H7 (cell line): ENCODE measurements around the gene KCNK4. TPM values are rescaled to one million over a fixed set of nuclear protein-coding genes. Genes with fewer than 3 reads are reported as not detected.
"Not testable (repeated sequence)": the region's sequence is repeated elsewhere in the genome, so short reads cannot be mapped to it uniquely, and the experiment has no call there.

ENCODE experiments used
- DNase-seq: peaks from one replicate; pipeline ENCODE4 v3.0.0; 2012
- H3K27me3 ChIP-seq: 2 replicates; pipeline ENCODE4 v1.6.0; 2011; ENCODE audit warnings: mild to moderate bottlenecking, low read length; ENCODE audit not compliant: control insufficient read depth, insufficient read depth
- H3K36me3 ChIP-seq: replicated peaks from 2 replicates; pipeline ENCODE4 v1.5.1; 2011; ENCODE audit warnings: low read length; ENCODE audit not compliant: control insufficient read depth, insufficient read depth
- H3K4me3 ChIP-seq: 2 replicates; pipeline ENCODE4 v1.5.1; 2011; ENCODE audit warnings: low read depth, mild to moderate bottlenecking, control low read depth, low read length, moderate library complexity; ENCODE audit not compliant: insufficient read depth
- total RNA-seq: library from RNA; depleted of rRNA; stranded (reverse); fragments of >200 nt; shearing (Covaris generic); gene quantifications from 2 replicates; pipeline ENCODE4 v1.2.3, GENCODE V29; 2014; rRNA removed

Gene KCNK4
- not detected in 2 replicates for total RNA-seq

DNA sequence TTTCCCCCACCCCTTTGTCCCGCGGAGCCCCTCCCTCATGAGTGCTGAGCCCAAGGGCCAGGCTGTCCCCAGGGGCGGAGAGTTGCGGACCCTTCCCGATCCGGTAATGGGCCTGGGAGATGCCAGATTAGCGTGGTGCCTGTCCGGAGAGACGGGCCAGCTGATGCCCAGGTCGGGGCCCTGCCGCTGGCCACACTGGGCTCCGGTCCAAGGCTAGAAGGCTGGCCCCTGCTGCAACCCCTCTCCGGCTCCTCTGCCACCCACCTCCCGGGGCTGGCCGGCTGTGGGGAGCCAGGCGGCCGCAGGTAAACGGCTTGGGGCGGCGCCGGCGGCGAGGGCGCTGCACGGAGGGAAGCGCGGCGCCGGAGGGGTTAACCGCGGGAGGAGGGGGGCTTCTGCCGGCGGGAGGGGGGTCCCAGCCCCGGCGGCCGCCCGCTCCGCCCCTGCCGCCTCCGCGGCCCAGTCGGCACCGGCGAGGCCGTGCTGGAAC lies at the start of gene KCNK4:
Gene KCNK4, plus strand, starts transcription at position 41 of the 490 bp plus-strand sequence. CDS start 1,717 bp downstream, outside the sequence.
- peaks cover 68% of the 10 kb centered on the region for H3K27me3 ChIP-seq
- peak; percentile 86 for DNase-seq
- H3K4me3 ChIP-seq = peak within 1 kb of the TSS; percentile 30

DNA sequence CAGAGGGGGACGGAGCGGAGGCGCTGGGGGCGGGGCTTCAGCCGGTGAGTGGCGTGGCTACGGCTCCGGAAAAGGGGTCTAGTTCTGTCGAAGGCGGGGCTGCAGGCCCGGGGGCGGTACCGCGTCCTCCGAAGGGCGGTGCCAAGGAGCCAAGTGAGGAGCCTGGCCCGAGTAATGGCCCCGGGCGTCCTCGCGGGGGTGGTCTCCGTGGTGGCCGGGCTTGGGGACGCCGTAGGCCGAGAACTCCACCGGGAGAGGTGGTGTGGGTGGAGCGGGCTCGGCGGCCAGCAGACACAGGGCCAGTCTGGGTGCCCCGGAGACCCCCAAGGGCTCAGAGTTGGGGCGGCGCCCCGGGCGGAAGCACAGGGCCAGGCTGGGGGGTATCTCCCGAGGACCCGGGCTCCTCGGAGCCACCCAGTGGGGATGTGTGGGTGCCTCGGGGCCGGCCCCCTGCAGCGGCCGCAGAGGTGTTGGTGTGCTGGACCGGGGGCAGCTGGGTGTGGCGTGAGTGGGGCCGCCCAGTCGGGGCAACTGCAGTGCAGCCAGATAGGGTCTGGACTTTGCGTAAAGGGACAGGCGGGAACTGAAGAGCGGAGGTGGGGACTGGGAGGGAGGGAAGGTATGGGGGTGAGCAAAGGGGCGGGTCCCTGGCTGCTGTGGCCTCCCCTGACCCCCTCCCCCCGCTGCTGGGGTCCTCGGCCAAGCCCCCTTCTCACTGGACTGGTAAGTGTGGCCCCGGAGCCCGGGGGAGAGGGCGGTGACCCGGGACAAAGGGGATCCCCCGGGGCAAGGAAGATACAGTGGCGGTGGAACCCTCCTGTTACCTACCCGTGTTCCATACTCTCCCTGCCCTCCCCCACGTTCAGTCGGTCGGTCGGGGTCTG lies 49.4 kb upstream of the KCNK4 start:
- no peaks in the 10 kb centered on the region for H3K27me3 ChIP-seq
- peak; percentile 92 for DNase-seq
- peaks cover 18% of the 10 kb centered on the region for H3K36me3 ChIP-seq
- peak overlapping the region; percentile 94 for H3K4me3 ChIP-seq

More for the DNA sequence above, at the start of gene KCNK4:
- H3K36me3 ChIP-seq = no peaks in the 10 kb centered on the region

DNA sequence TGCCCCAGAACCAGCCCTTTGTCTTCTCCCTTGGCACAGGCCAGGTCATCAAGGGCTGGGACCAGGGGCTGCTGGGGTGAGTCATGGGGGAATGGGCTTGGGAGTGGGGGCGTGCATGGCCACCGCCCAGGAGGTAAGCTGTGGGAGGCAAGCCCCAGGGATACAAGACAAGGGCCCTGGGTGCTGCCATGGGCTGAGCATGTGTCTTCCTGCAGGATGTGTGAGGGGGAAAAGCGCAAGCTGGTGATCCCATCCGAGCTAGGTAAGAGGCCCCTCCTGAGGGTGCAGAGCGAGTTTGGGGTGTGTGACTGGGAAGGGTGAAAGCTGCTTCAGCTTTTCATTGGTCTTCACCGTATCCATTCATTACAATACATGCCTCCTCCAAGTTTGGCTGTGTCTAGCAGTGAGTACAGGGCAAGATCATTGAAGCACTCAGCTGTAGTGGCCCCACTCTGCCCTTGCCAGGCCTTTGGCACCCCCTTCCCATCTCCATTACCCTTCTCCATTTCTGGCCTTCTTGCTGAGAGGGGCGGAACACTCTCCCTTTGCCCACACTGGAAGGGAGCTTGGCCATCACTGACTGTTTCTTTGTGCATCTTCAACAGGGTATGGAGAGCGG lies 47.8 kb upstream of the KCNK4 start:
- H3K27me3 ChIP-seq = no peaks in the 10 kb centered on the region
- peaks cover 14% of the 10 kb centered on the region for H3K36me3 ChIP-seq
- no peak overlapping the region for H3K4me3 ChIP-seq
- DNase-seq = no peak

DNA sequence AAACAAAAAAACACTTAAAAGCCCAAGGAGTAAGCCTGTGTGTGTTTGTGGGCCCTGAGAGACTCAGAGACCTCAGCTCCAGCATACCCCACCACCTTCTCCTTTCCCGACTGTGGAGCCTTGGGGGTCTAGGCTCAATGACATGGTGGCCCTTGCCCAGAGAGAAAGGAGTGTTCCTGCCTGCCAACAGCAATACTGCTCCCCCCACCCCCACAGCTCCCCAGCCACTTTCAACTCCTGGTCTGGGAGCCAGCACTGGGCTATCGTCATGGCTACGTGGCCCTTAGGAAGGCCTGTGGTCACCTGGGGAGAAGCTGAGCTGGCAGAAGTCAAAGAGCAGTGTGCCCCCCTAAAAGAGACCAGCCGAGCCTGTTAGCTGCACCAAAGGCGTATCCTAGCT lies 47.0 kb upstream of the KCNK4 start:
- H3K36me3 ChIP-seq = peaks cover 10% of the 10 kb centered on the region
- H3K27me3 ChIP-seq = no peaks in the 10 kb centered on the region
- H3K4me3 ChIP-seq = no peak overlapping the region

GRCh38 chr11:64244966-64245365 lies 46.1 kb upstream of the KCNK4 start:
- no peaks in the 10 kb centered on the region for H3K27me3 ChIP-seq
- peak overlapping the region; percentile 95; the same call in 1 of the 2 replicates for H3K4me3 ChIP-seq
- no peak for DNase-seq
- peaks cover 10% of the 10 kb centered on the region for H3K36me3 ChIP-seq

More for the DNA sequence above, 47.0 kb upstream of the KCNK4 start:
- no peak for DNase-seq

GRCh38 chr11:64245401-64245796 lies 45.7 kb upstream of the KCNK4 start:
- H3K36me3 ChIP-seq = peaks cover 10% of the 10 kb centered on the region
- DNase-seq = no peak
- no peaks in the 10 kb centered on the region for H3K27me3 ChIP-seq
- peak overlapping the region; percentile 95 for H3K4me3 ChIP-seq

DNA sequence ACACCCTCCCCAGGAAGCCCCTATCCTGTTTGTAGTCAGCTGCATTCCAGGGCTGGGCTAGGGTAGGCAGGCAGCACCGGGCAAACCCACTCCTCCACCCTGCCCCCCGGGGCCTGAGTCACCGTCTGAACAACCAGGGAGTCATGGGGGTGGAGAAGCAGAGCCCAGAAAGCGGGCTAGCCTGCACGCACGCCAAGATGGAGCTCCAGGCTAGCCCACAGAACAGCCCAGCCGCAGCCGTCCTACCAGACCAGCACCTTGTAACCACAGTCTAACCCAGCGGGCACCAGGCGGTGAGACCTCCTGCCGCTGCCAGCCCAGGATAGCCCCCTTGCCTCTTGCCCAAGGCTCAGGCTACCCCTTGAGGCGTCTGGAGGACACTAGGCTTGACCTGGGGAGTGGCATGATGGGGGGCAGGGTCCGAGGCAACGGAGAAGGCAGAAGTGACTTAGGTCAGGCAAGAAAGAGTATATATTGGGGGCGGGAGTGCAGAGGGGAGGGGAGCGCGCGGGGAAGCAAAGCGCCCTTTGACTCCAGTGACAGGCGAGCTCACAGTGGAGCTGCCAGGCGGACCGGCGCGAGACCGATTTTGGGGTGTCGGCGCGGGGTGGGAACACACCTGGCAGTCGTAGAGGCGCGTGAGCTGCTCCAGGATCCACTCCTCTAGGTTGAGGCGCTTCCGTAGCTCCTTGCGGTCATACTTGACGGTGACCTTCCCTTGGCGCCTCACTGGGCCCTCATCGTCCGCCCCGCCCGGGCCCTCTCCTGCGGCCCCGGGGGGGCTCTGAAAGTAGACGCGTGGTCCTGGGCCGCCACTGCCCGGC lies 45.1 kb upstream of the KCNK4 start:
- H3K4me3 ChIP-seq = peak overlapping the region; percentile 95
- DNase-seq = peak; percentile 77

DNA sequence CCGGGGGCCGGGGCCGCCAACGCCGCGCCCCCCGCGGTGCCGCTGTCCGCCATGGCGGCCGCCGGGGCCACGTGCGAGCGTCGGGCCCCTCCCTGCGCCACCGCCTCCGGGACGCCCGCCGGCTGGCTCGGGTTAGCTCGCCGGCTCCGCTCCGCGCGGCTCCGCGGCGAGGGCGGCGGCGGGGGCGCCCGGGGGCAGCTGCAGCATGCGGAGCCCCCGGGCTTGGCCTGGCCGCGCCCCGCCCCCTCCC lies 44.6 kb upstream of the KCNK4 start:
- Histone ChIP-seq H3K4me3 (peak overlapping the region; percentile 95), H3K36me3 (peaks cover 10% of the 10 kb centered on the region)
- not testable (repeated sequence) for H3K27me3 ChIP-seq, DNase-seq

More for the DNA sequence above, 45.1 kb upstream of the KCNK4 start:
- Histone ChIP-seq H3K36me3 (peaks cover 10% of the 10 kb centered on the region), H3K27me3 (no peaks in the 10 kb centered on the region)

DNA sequence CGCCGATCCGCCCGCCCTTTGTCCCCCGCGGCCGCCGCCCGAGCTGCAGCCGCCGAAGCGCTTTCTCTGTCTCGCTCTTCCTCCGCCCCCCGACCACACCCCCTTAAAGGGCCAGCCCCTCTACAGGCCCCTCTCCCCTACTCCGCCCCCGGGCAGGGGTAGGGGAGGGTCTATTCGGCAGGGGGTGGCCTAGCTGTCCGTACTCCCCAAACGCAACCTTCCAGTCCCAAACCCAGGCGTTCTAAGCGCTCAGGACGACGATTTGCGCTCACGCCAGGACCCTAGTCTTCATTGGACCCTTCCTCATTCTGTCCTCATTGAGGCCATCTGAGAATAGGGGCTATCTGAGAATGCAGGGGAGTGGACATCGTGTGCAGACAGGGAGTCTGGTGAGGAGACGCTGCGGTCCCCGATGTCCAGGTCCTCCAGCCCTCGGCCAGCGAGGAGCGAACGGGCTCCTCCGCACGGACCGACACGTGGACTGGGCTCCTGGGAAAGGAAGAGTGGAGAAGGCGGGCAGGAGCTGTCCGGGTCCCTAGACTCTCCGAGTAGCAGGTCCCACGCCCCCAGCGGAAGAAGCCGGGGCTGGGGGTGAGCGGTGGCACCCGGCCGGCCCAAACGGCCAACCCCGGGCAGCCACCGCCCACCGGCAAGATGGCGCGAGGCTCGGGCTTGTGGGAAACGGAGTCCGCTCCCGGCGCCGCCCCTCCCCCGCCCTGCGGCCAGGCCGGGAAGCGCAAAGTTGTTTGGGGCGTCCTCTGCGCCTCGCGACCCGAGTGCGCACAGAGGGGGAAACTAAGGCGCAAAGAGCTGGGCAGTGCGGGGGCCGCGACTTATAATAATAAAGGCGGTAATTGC lies 44.0 kb upstream of the KCNK4 start, which contains the start of gene PPP1R14B:
Gene PPP1R14B, minus strand, starts transcription at position 73 of the 858 bp plus-strand sequence. CDS start 270 bp downstream, outside the sequence.
- H3K4me3 ChIP-seq = peak within 1 kb of the TSS; percentile 95
- peaks cover 10% of the 10 kb centered on the region for H3K36me3 ChIP-seq
- DNase-seq = peak; percentile 100
- no peaks in the 10 kb centered on the region for H3K27me3 ChIP-seq

DNA sequence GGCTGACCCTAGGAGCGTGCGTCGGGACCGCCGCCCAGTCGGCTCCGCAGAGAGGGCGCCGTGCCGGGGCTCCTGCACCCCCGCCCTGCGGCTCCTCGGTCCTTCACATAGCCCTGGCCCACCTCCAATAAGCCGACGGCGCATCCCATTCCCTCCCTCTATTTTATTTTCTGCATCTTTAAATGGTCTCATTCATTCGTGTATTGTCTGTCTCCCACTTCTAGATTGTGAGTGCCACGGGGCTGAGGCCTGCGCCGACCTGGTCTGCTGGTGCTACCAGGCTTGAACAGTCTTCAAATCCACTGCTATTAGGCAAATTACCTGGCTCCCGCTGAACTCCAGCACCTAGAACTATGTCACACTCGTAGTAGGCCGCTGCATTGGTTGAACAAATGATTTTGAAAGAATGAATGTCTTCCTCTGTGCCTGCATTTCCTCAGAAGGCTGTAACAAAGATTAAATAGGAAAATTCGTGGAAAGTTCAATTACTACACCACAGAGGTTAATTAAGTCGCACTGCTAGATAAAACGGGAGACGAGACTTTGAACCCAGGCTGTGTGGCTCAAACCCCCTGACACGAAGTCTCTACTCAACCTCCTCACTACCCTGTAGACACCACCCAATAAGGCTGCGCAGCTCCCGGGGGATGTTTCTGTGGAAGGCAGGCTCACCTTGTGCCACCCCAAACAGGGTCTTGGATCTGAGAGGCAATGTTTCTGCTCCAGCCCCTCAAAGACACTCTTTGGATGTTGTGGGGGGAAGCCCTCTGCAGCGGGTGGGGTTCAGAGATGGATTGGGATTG lies 43.2 kb upstream of the KCNK4 start:
- Histone ChIP-seq H3K36me3 (peaks cover 10% of the 10 kb centered on the region), H3K27me3 (no peaks in the 10 kb centered on the region), H3K4me3 (peak overlapping the region; percentile 55)
- DNase-seq = no peak

DNA sequence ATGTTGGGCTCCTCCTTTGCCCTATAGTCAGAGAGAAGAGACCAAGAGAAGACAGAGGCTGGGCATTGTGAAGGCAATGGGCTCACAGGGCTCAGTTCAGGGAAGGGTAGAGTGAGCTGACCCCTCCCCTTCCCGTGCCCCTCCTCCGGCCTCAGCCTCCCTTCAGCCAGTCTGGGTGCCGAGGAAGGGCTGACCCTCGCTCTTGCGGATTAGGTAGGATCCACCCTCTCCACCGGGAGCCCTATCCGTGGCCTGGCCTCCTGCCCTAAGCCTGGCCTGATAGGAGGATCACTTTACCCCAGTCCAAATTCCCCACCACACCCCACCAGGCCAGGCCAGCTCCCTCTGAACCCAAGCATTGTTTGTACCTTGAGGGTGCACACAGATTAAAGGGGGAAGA lies 42.5 kb upstream of the KCNK4 start:
- Histone ChIP-seq H3K27me3 (no peaks in the 10 kb centered on the region), H3K4me3 (no peak overlapping the region), H3K36me3 (peaks cover 6% of the 10 kb centered on the region)
- DNase-seq = peak; percentile 81

GRCh38 chr11:64249038-64249437 lies 42.1 kb upstream of the KCNK4 start:
- H3K4me3 ChIP-seq = no peak overlapping the region
- peaks cover 2% of the 10 kb centered on the region for H3K36me3 ChIP-seq
- H3K27me3 ChIP-seq = no peaks in the 10 kb centered on the region
- no peak for DNase-seq
